ENCODE results near the gene PFN1. TPM values are rescaled to one million over a fixed set of nuclear protein-coding genes. Genes with fewer than 3 reads are reported as not detected.

The PFN1 gene
- total and polyA plus RNA-seq, 9 of the 15 experiments (the other 6 are each of a cell fraction or from before 2014, with no cell fraction given): 60.5 to 1,479 (median 456) TPM

DNA sequence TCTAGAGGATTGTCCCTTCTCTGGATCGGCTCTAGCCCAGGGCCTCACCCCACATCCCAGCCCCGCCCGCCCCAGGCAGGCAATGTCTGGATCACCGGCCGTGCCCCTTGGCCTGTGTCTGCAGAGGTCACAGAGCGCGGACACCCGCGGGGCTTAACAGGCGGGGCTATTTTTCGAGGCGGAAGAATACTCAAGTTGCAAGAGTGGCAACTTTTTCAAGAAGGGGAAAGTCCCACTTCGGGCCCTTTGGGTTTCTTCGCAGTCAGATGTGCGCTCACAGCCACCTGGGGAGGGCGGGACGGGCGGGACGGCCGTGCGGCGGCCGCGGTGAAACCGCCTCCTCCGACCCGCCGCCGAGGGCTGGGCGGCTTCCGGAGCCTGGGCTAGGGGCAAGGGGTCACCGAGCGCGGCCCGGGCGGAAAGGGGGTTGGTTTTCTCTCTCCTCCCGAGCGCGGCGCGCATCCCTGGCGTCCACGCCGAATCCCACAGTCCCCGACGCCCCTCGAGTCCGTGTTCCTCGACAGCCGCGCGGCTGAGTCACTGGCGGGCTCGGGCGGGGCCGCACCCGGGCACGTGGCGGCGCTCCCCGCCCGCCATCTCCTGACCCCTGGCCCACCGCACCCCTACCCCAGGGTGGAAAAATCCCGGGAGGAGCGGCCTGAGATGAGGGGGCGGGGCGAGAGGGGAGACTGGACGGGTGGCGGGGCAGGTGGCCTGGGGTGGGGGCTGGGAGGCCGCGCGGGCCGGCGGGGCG, 1.2 kb upstream of the PFN1 start (continued):
- TF ChIP-seq, protein P1, sequence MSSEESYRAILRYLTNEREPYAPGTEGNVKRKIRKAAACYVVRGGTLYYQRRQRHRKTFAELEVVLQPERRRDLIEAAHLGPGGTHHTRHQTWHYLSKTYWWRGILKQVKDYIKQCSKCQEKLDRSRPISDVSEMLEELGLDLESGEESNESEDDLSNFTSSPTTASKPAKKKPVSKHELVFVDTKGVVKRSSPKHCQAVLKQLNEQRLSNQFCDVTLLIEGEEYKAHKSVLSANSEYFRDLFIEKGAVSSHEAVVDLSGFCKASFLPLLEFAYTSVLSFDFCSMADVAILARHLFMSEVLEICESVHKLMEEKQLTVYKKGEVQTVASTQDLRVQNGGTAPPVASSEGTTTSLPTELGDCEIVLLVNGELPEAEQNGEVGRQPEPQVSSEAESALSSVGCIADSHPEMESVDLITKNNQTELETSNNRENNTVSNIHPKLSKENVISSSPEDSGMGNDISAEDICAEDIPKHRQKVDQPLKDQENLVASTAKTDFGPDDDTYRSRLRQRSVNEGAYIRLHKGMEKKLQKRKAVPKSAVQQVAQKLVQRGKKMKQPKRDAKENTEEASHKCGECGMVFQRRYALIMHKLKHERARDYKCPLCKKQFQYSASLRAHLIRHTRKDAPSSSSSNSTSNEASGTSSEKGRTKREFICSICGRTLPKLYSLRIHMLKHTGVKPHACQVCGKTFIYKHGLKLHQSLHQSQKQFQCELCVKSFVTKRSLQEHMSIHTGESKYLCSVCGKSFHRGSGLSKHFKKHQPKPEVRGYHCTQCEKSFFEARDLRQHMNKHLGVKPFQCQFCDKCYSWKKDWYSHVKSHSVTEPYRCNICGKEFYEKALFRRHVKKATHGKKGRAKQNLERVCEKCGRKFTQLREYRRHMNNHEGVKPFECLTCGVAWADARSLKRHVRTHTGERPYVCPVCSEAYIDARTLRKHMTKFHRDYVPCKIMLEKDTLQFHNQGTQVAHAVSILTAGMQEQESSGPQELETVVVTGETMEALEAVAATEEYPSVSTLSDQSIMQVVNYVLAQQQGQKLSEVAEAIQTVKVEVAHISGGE (CRISPR knock-in tag; IDR thresholded peaks at IDR 0.05): no peak
- no peak for TF ChIP-seq ZNF175 (CRISPR knock-in tag; IDR thresholded peaks at IDR 0.05; ENCODE audit: low read depth)
- peak; percentile 52; the same call in 1 of the 2 replicates for TF ChIP-seq ERF (CRISPR knock-in tag; IDR thresholded peaks at IDR 0.05)
- no peak for TF ChIP-seq ZNF184 (CRISPR knock-in tag; IDR thresholded peaks at IDR 0.05)
- no peak for TF ChIP-seq MCM2 (IDR thresholded peaks at IDR 0.05; ENCODE audit: low read depth)
- no peak for TF ChIP-seq YBX1 (IDR thresholded peaks at IDR 0.05)
- TF ChIP-seq, protein P2, sequence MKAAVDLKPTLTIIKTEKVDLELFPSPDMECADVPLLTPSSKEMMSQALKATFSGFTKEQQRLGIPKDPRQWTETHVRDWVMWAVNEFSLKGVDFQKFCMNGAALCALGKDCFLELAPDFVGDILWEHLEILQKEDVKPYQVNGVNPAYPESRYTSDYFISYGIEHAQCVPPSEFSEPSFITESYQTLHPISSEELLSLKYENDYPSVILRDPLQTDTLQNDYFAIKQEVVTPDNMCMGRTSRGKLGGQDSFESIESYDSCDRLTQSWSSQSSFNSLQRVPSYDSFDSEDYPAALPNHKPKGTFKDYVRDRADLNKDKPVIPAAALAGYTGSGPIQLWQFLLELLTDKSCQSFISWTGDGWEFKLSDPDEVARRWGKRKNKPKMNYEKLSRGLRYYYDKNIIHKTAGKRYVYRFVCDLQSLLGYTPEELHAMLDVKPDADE (conservative IDR thresholded peaks at IDR 0.05; ENCODE audit: control insufficient read depth, low read depth, low read length): no peak
- no peak for TF ChIP-seq ZNF347 (CRISPR knock-in tag; IDR thresholded peaks at IDR 0.05; ENCODE audit: low read depth)
- TF ChIP-seq, protein P3, sequence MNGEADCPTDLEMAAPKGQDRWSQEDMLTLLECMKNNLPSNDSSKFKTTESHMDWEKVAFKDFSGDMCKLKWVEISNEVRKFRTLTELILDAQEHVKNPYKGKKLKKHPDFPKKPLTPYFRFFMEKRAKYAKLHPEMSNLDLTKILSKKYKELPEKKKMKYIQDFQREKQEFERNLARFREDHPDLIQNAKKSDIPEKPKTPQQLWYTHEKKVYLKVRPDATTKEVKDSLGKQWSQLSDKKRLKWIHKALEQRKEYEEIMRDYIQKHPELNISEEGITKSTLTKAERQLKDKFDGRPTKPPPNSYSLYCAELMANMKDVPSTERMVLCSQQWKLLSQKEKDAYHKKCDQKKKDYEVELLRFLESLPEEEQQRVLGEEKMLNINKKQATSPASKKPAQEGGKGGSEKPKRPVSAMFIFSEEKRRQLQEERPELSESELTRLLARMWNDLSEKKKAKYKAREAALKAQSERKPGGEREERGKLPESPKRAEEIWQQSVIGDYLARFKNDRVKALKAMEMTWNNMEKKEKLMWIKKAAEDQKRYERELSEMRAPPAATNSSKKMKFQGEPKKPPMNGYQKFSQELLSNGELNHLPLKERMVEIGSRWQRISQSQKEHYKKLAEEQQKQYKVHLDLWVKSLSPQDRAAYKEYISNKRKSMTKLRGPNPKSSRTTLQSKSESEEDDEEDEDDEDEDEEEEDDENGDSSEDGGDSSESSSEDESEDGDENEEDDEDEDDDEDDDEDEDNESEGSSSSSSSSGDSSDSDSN (IDR thresholded peaks at IDR 0.05; ENCODE audit: borderline replicate concordance in 1 of 2, low read depth in 2 of 2, low read length in 2 of 2): no peak; a peak in 1 of 4 replicates
- no peak for TF ChIP-seq BRD9 (IDR thresholded peaks at IDR 0.05; ENCODE audit: low read depth, partially characterized antibody)
- TF ChIP-seq, protein P4, sequence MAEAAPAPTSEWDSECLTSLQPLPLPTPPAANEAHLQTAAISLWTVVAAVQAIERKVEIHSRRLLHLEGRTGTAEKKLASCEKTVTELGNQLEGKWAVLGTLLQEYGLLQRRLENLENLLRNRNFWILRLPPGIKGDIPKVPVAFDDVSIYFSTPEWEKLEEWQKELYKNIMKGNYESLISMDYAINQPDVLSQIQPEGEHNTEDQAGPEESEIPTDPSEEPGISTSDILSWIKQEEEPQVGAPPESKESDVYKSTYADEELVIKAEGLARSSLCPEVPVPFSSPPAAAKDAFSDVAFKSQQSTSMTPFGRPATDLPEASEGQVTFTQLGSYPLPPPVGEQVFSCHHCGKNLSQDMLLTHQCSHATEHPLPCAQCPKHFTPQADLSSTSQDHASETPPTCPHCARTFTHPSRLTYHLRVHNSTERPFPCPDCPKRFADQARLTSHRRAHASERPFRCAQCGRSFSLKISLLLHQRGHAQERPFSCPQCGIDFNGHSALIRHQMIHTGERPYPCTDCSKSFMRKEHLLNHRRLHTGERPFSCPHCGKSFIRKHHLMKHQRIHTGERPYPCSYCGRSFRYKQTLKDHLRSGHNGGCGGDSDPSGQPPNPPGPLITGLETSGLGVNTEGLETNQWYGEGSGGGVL (CRISPR knock-in tag; IDR thresholded peaks at IDR 0.05): no peak
- TF ChIP-seq, protein P5, sequence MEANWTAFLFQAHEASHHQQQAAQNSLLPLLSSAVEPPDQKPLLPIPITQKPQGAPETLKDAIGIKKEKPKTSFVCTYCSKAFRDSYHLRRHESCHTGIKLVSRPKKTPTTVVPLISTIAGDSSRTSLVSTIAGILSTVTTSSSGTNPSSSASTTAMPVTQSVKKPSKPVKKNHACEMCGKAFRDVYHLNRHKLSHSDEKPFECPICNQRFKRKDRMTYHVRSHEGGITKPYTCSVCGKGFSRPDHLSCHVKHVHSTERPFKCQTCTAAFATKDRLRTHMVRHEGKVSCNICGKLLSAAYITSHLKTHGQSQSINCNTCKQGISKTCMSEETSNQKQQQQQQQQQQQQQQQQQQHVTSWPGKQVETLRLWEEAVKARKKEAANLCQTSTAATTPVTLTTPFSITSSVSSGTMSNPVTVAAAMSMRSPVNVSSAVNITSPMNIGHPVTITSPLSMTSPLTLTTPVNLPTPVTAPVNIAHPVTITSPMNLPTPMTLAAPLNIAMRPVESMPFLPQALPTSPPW (CRISPR knock-in tag; IDR thresholded peaks at IDR 0.05): peak; percentile 93
- no peak for TF ChIP-seq SIX5 (IDR thresholded peaks at IDR 0.05; ENCODE audit: borderline replicate concordance in 1 of 2, insufficient read depth in 1 of 2, low read depth in 1 of 2, low read length in 2 of 2)
- no peak for TF ChIP-seq ZNF696 (CRISPR knock-in tag; conservative IDR thresholded peaks at IDR 0.05)
